Globus pallidus (tissue), 1 donor: ENCODE results near the gene FERD3L.

Experiments used
- DNase-seq: peaks from one replicate; pipeline ENCODE4 v3.0.0-alpha.2; 2015; ENCODE audit warnings: low spot score

The FERD3L gene

GRCh38 chr7:19117091-19117869 lies 27.9 kb downstream of the FERD3L start, which contains the start of gene TWIST1:
Gene TWIST1 (minus strand): TSS chr7:19117636. CDS start chr7:19117321, 315 bp downstream.
- DNase-seq: no peak

GRCh38 chr7:19116121-19117090 lies 28.8 kb downstream of the FERD3L start:
- no peak for DNase-seq

- no peak for DNase-seq
Observed at GRCh38 chr7:19114551-19114855, 30.7 kb downstream of the FERD3L start.

- no peak for DNase-seq
Observed at GRCh38 chr7:19113855-19114550, 31.2 kb downstream of the FERD3L start.

GRCh38 chr7:19113002-19113350 lies 32.2 kb downstream of the FERD3L start:
- DNase-seq: no peak

- DNase-seq: no peak
Observed at GRCh38 chr7:19112274-19113001, 32.8 kb downstream of the FERD3L start.

- DNase-seq: no peak
Observed at GRCh38 chr7:19111474-19112273, 33.5 kb downstream of the FERD3L start.

- DNase-seq: no peak
Observed at GRCh38 chr7:19110776-19111175, 34.4 kb downstream of the FERD3L start.

GRCh38 chr7:19110026-19110730 lies 35.0 kb downstream of the FERD3L start:
- DNase-seq: no peak

- DNase-seq: no peak
Observed at GRCh38 chr7:19109000-19109946, 35.9 kb downstream of the FERD3L start.

GRCh38 chr7:19107356-19108146 lies 37.7 kb downstream of the FERD3L start:
- no peak for DNase-seq

GRCh38 chr7:19107081-19107355 lies 38.2 kb downstream of the FERD3L start:
- DNase-seq: no peak

GRCh38 chr7:19106241-19107080 lies 38.8 kb downstream of the FERD3L start:
- DNase-seq: no peak

GRCh38 chr7:19105546-19105945 lies 39.7 kb downstream of the FERD3L start:
- DNase-seq: no peak

- DNase-seq: no peak
Observed at GRCh38 chr7:19104811-19105210, 40.4 kb downstream of the FERD3L start.

GRCh38 chr7:19102884-19103283 lies 42.3 kb downstream of the FERD3L start:
- no peak for DNase-seq

- no peak for DNase-seq
Observed at GRCh38 chr7:19101909-19102308, 43.3 kb downstream of the FERD3L start.

- DNase-seq: no peak
Observed at GRCh38 chr7:19101472-19101871, 43.7 kb downstream of the FERD3L start.
